OCI-LY3 (cell line): ENCODE results near the gene ZFR2.

Source experiments
- H2AFZ ChIP-seq: fragments of 200-600, 300-600 bp; shearing (Covaris generic); 2 replicates; pipeline ENCODE4 v1.6.0; 2014; ENCODE audit warnings: antibody characterized with exemption, low read depth, low read length
- H3K27ac ChIP-seq: fragments of 200-600, 300-600 bp; sonication (generic); 2 replicates; pipeline ENCODE4 v1.5.1; 2014; ENCODE audit warnings: mild to moderate bottlenecking, low read length, moderate library complexity, mixed read lengths
- H3K27me3 ChIP-seq: fragments of 200-600, 300-600 bp; sonication (generic); 2 replicates; pipeline ENCODE4 v1.6.1; 2014; ENCODE audit warnings: low read depth, low read length, mixed read lengths
- H3K36me3 ChIP-seq: fragments of 200-600, 300-600 bp; sonication (generic); replicated peaks from 2 replicates; pipeline ENCODE3; 2014; ENCODE audit warnings: low read depth, low read length, mixed read lengths
- H3K4me1 ChIP-seq: fragments of 300-600, 200-600 bp; sonication (generic); 2 replicates; pipeline ENCODE4 v1.6.1; 2014; ENCODE audit warnings: low read length, mixed read lengths
- H3K4me2 ChIP-seq: fragments of 200-600, 300-600 bp; sonication (generic); 2 replicates; pipeline ENCODE4 v1.6.1; 2014; ENCODE audit warnings: low read length, mixed read lengths
- H3K4me3 ChIP-seq: fragments of 300-600, 200-600 bp; sonication (generic); 2 replicates; pipeline ENCODE4 v1.5.1; 2014; ENCODE audit warnings: antibody characterized with exemption, mild to moderate bottlenecking, low read length, moderate library complexity
- H3K79me2 ChIP-seq: fragments of 300-600, 200-600 bp; shearing (Covaris generic); 2 replicates; pipeline ENCODE4 v1.6.1; 2014; ENCODE audit warnings: mild to moderate bottlenecking, low read length, mixed read lengths
- H3K9ac ChIP-seq: fragments of 300-600, 200-600 bp; shearing (Covaris generic); 2 replicates; pipeline ENCODE4 v1.6.0; 2014; ENCODE audit warnings: mild to moderate bottlenecking, low read length, moderate library complexity
- H3K9me3 ChIP-seq: fragments of 200-600, 300-600 bp; shearing (Covaris generic); 2 replicates; pipeline ENCODE4 v1.6.1; 2014; ENCODE audit warnings: low read length, mixed read lengths; ENCODE audit not compliant: insufficient read depth
- H4K20me1 ChIP-seq: fragments of 200-600, 300-600 bp; sonication (generic); 2 replicates; pipeline ENCODE4 v1.6.1; 2016; ENCODE audit warnings: low read length, mixed read lengths; ENCODE audit not compliant: insufficient read depth
- CTCF ChIP-seq: fragments of 200-600, 300-600 bp; sonication (generic); IDR thresholded peaks from 2 replicates; pipeline ENCODE4 v1.5.1; 2014; ENCODE audit warnings: antibody characterized with exemption, low read length, low read depth
- EZH2phosphoT487 ChIP-seq: fragments of 200-600 bp; shearing (Covaris generic); IDR thresholded peaks from 2 replicates; pipeline ENCODE4 v1.6.1; 2018; ENCODE audit warnings: antibody characterized with exemption, mixed run types, low read depth

ZFR2 gene

DNA sequence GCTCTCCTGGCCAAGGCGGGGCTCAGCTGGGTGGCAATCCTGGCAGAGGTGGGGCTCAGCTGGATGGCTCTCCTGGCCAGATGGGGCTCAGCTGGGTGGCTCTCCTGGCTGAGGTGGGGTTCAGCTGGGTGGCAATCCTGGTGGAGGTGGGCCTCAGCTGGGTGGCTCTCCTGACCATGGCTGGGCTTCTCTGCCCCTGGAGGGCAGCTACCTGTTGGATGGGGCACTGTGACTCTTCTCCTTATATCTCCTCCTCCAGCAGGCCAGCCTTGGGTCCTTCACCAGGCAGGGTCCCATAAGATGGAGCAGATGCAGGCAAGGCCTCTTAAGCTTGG is 16.7 kb downstream of the ZFR2 start:
- TF ChIP-seq CTCF (no peak), EZH2phosphoT487 (no peak)

DNA sequence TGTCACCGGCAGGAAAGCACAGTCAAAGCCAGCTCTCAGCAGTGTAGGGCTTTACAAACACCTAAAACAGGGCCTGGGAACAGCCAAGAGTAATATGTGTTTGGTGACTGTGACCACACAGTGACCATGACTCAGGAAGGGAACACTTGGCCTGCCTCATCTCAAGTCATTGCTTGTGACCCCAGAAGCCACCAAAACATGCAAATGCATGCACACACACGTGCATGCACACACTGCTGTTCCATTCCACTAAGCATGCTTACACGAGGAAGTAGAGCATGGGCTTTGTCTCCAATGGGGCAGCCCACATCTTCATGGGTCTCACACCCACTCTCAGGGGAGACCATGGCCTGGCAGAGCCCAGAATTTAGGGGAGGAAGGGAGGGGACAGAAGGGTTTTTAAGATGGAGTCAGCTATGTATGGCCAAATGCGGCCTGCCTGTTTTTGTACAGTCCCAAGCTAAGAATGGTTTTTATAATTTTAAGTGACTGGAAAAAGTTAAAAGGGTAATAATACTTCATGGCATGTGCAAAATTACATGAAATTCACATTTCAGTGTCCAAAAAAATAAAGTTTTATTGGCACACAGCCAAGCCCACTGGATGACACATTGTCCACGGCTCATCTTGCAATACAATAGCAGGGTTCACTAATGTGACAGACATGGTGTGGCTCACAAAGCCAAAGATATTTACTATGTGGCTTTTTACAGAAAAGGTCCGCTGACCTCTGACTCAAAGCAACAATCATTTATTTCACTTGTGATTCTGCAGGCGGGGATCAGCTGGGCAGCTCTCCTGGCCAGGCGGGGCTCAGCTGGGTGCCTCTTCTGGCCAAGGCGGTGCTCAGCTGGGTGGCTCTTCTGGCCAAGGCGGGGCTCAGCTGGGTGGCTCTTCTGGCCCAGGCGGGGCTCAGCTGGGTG is 17.3 kb downstream of the ZFR2 start:
- H3K4me3 ChIP-seq = no peak overlapping the region
- H3K79me2 ChIP-seq = no peaks in the 10 kb centered on the region
- H3K9ac ChIP-seq = no peak overlapping the region
- H3K4me2 ChIP-seq = no peak overlapping the region
- H3K9me3 ChIP-seq = 0 out of 2 replicates have a peak, but pooled peaks cover 3% of the 10 kb centered on the region
- no peak overlapping the region for H3K27ac ChIP-seq
- no peaks in the 10 kb centered on the region for H3K4me1 ChIP-seq
- no peak overlapping the region for H2AFZ ChIP-seq
- H4K20me1 ChIP-seq = no peaks in the 10 kb centered on the region
- no peaks in the 10 kb centered on the region for H3K27me3 ChIP-seq
- no peaks in the 10 kb centered on the region for H3K36me3 ChIP-seq
- TF ChIP-seq CTCF = no peak

More for the DNA sequence above, 16.7 kb downstream of the ZFR2 start:
- Histone ChIP-seq H4K20me1 (no peaks in the 10 kb centered on the region), H3K79me2 (no peaks in the 10 kb centered on the region), H2AFZ (no peak overlapping the region), H3K27me3 (no peaks in the 10 kb centered on the region), H3K4me1 (no peaks in the 10 kb centered on the region), H3K9me3 (0 out of 2 replicates have a peak, but pooled peaks cover 3% of the 10 kb centered on the region), H3K9ac (no peak overlapping the region), H3K27ac (no peak overlapping the region), H3K4me2 (no peak overlapping the region), H3K4me3 (no peak overlapping the region), H3K36me3 (no peaks in the 10 kb centered on the region)

GRCh38 chr19:3850320-3850972 is 18.4 kb downstream of the ZFR2 start:
- Histone ChIP-seq H3K9ac (no peak overlapping the region), H2AFZ (no peak overlapping the region), H3K79me2 (no peaks in the 10 kb centered on the region), H3K27me3 (no peaks in the 10 kb centered on the region), H4K20me1 (no peaks in the 10 kb centered on the region), H3K9me3 (0 out of 2 replicates have a peak, but pooled peaks cover 3% of the 10 kb centered on the region), H3K4me3 (no peak overlapping the region), H3K36me3 (no peaks in the 10 kb centered on the region), H3K27ac (no peak overlapping the region), H3K4me1 (no peaks in the 10 kb centered on the region), H3K4me2 (no peak overlapping the region)
- TF ChIP-seq CTCF (no peak), EZH2phosphoT487 (no peak)

DNA sequence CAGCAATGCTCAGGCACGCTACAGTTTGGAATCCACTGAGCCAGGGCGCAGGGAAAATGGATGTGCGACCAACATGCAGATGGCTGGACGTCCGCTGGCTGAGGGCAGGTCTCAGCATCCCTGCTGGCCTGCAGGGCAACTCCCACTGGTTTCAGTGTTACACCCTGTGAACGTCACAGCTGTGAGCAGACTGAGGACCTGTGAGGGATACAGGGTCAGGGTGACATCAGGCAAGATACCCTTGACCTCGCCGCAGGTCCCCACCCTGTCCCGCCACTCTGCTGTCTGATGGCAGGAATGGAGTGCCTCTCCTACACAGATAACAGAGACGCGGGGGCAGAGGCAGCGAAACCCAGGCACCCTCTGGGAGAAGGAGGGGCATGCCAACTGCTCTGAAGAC is 19.1 kb downstream of the ZFR2 start:
- Histone ChIP-seq H3K36me3 (no peaks in the 10 kb centered on the region), H2AFZ (no peak overlapping the region), H3K9me3 (0 out of 2 replicates have a peak, but pooled peaks cover 3% of the 10 kb centered on the region), H3K27me3 (no peaks in the 10 kb centered on the region), H4K20me1 (no peaks in the 10 kb centered on the region), H3K9ac (no peak overlapping the region), H3K27ac (no peak overlapping the region), H3K4me1 (no peaks in the 10 kb centered on the region), H3K4me2 (no peak overlapping the region), H3K4me3 (no peak overlapping the region), H3K79me2 (no peaks in the 10 kb centered on the region)
- TF ChIP-seq CTCF (no peak), EZH2phosphoT487 (no peak)
